Neuronal stem cell (in vitro differentiated cells): Measurements from ENCODE around the gene USP21.
A peak's percentile ranks its signal among the peaks of the same experiment; 100 is the strongest.

Experiments used
- DNase-seq: peaks from one replicate; pipeline ENCODE4 v3.0.0-alpha.2; 2013; ENCODE audit warnings: low spot score
- H2AFZ ChIP-seq: one replicate; pipeline ENCODE4 v1.6.1; 2013; ENCODE audit warnings: mild to moderate bottlenecking, low read length, inconsistent platforms
- H2AK5ac ChIP-seq: 2 replicates; pipeline ENCODE4 v1.6.1; 2013; ENCODE audit warnings: low read depth, mild to moderate bottlenecking, inconsistent platforms, low read length, moderate library complexity, mixed read lengths
- H2BK120ac ChIP-seq: 2 replicates; pipeline ENCODE4 v1.6.1; 2013; ENCODE audit warnings: low read depth, mild to moderate bottlenecking, inconsistent platforms, low read length, moderate library complexity, mixed read lengths
- H2BK12ac ChIP-seq: one replicate; pipeline ENCODE4 v1.6.1; 2013; ENCODE audit warnings: low read length, inconsistent platforms
- H2BK15ac ChIP-seq: 2 replicates; pipeline ENCODE4 v1.6.1; 2013; ENCODE audit warnings: mild to moderate bottlenecking, low read length, inconsistent platforms, mixed read lengths
- H2BK5ac ChIP-seq: one replicate; pipeline ENCODE4 v1.6.1; 2013; ENCODE audit warnings: inconsistent platforms, mild to moderate bottlenecking, low read length, moderate library complexity
- H3K14ac ChIP-seq: one replicate; pipeline ENCODE4 v1.6.1; 2013; ENCODE audit warnings: low read length, inconsistent platforms
- H3K18ac ChIP-seq: 2 replicates; pipeline ENCODE4 v1.6.1; 2013; ENCODE audit warnings: low read length, inconsistent platforms
- H3K23ac ChIP-seq: 2 replicates; pipeline ENCODE4 v1.6.1; 2013; ENCODE audit warnings: low read depth, mild to moderate bottlenecking, mixed read lengths, low read length, inconsistent platforms; ENCODE audit not compliant: poor library complexity
- H3K27ac ChIP-seq: replicated peaks from 3 replicates; pipeline ENCODE4 v1.5.1; 2013; ENCODE audit warnings: low read length, inconsistent platforms
- H3K27me3 ChIP-seq, 3 experiments: 2 replicates each; pipeline ENCODE4 v1.6.1; 2013; ENCODE audit warnings: low read length in 3 of 3, mild to moderate bottlenecking in 2 of 3, inconsistent platforms in 1 of 3, low read depth in 1 of 3, mixed read lengths in 1 of 3, moderate library complexity in 1 of 3; ENCODE audit not compliant: control insufficient read depth in 3 of 3, insufficient read depth in 3 of 3
- H3K36me3 ChIP-seq, 2 donors: replicated peaks in 1 of 2; 2 replicates each; pipeline ENCODE4 v1.6.1; 2013; ENCODE audit warnings: low read length in 2 of 2; ENCODE audit not compliant: control insufficient read depth in 2 of 2, insufficient read depth in 2 of 2
- H3K4ac ChIP-seq: 2 replicates; pipeline ENCODE4 v1.6.1; 2013; ENCODE audit warnings: inconsistent platforms, mild to moderate bottlenecking, low read length, moderate library complexity
- H3K4me1 ChIP-seq, 2 donors: 1 replicate in 1 of 2; 2 replicates in 1 of 2; pipeline ENCODE4 v1.6.1; 2013; ENCODE audit warnings: low read length in 2 of 2, low read depth in 1 of 2; ENCODE audit not compliant: control insufficient read depth in 2 of 2, insufficient read depth in 1 of 2
- H3K4me2 ChIP-seq: one replicate; pipeline ENCODE4 v1.6.1; 2013; ENCODE audit warnings: mild to moderate bottlenecking, low read length, inconsistent platforms; ENCODE audit not compliant: insufficient read depth, poor library complexity, severe bottlenecking
- H3K4me3 ChIP-seq, 2 donors: 2 replicates each; pipeline ENCODE4 v1.5.1; 2013; ENCODE audit warnings: low read length in 2 of 2, mild to moderate bottlenecking in 2 of 2, inconsistent platforms in 1 of 2, moderate library complexity in 1 of 2
- H3K79me1 ChIP-seq: one replicate; pipeline ENCODE4 v1.6.1; 2013; ENCODE audit warnings: low read depth, mild to moderate bottlenecking, inconsistent platforms, low read length, moderate library complexity
- H3K9ac ChIP-seq: one replicate; pipeline ENCODE4 v1.6.1; 2013; ENCODE audit warnings: mild to moderate bottlenecking, low read depth, low read length, inconsistent platforms; ENCODE audit not compliant: poor library complexity
- H3K9me3 ChIP-seq, 2 donors: replicated peaks in 1 of 2; 2 replicates each; pipeline versions ENCODE3 to v1.6.1; 2013; ENCODE audit warnings: low read length in 2 of 2, mild to moderate bottlenecking in 2 of 2, inconsistent platforms in 1 of 2, low read depth in 1 of 2, mixed read lengths in 1 of 2, moderate library complexity in 1 of 2; ENCODE audit not compliant: control insufficient read depth in 2 of 2, insufficient read depth in 1 of 2
- H4K8ac ChIP-seq: one replicate; pipeline ENCODE4 v1.6.1; 2013; ENCODE audit warnings: low read depth, mild to moderate bottlenecking, inconsistent platforms, low read length, moderate library complexity
- H4K91ac ChIP-seq: one replicate; pipeline ENCODE4 v1.6.1; 2013; ENCODE audit warnings: low read length, low read depth, mild to moderate bottlenecking, inconsistent platforms; ENCODE audit not compliant: poor library complexity
- WGBS, 2 donors: extraction: QIAGEN DNeasy Blood & Tissue Kit; methylation state at CpG; one replicate each; pipeline ENCODE4 v1.1.7; 2013; ENCODE audit warnings: missing lambda C conversion rate in 2 of 2, mixed read lengths in 1 of 2; ENCODE audit not compliant: insufficient read length in 2 of 2, insufficient replicate concordance in 1 of 2; ENCODE audit errors: extremely low coverage in 2 of 2; 5-methylcytosine and 5-hydroxymethylcytosine counted together

USP21 gene

GRCh38 chr1:161187311-161187710, 28.0 kb downstream of the USP21 start:
- no peak overlapping the region for H2BK5ac ChIP-seq
- no peak overlapping the region for H3K27ac ChIP-seq
- H2BK15ac ChIP-seq: no peak overlapping the region

GRCh38 chr1:161188381-161188780, 29.1 kb downstream of the USP21 start:
- no peak overlapping the region for H2BK12ac ChIP-seq
- no peak overlapping the region for H4K91ac ChIP-seq
- WGBS, 2 donors: no CpG with 5 or more reads among the region's 6 CpGs
- H3K4me3 ChIP-seq: no peak overlapping the region
- no peak overlapping the region for H3K23ac ChIP-seq
- H3K79me1 ChIP-seq: no peaks in the 10 kb centered on the region
- H2AFZ ChIP-seq: no peak overlapping the region
- H3K4ac ChIP-seq: no peak overlapping the region
- H3K36me3 ChIP-seq: peaks cover 0 to 3% of the 10 kb centered on the region in 2 donors
- no peak overlapping the region for H3K9ac ChIP-seq
- peaks cover 0 to 4% of the 10 kb centered on the region in 2 donors for H3K4me1 ChIP-seq
- H2AK5ac ChIP-seq: no peak overlapping the region
- no peak overlapping the region for H4K8ac ChIP-seq
- no peak for DNase-seq
- H3K27me3 ChIP-seq: no peaks in the 10 kb centered on the region
- H2BK5ac ChIP-seq: no peak overlapping the region
- no peak overlapping the region for H3K14ac ChIP-seq
- H3K4me2 ChIP-seq: no peak overlapping the region
- no peak overlapping the region for H2BK120ac ChIP-seq
- no peak overlapping the region for H3K27ac ChIP-seq
- H3K18ac ChIP-seq: no peak overlapping the region
- H3K9me3 ChIP-seq: no peaks in the 10 kb centered on the region
- no peak overlapping the region for H2BK15ac ChIP-seq

More at GRCh38 chr1:161187311-161187710, 28.0 kb downstream of the USP21 start:
- Histone ChIP-seq H3K79me1 (no peaks in the 10 kb centered on the region), H3K4me1 (peaks cover 0 to 2% of the 10 kb centered on the region in 2 donors), H3K36me3 (peaks cover 0 to 3% of the 10 kb centered on the region in 2 donors), H2AK5ac (no peak overlapping the region), H3K18ac (no peak overlapping the region), H2BK12ac (no peak overlapping the region), H3K9me3 (no peaks in the 10 kb centered on the region), H3K4me2 (no peak overlapping the region), H3K4ac (peak overlapping the region; percentile 6), H3K4me3 (no peak overlapping the region), H4K91ac (no peak overlapping the region), H2AFZ (no peak overlapping the region), H3K14ac (no peak overlapping the region), H4K8ac (no peak overlapping the region), H3K27me3 (no peaks in the 10 kb centered on the region), H2BK120ac (no peak overlapping the region), H3K9ac (no peak overlapping the region), H3K23ac (no peak overlapping the region)
- no CpG with 5 or more reads among the region's 3 CpGs for WGBS, 2 donors
- DNase-seq: no peak

GRCh38 chr1:161189036-161189435, 29.7 kb downstream of the USP21 start:
- no peak overlapping the region for H3K9ac ChIP-seq
- H3K27me3 ChIP-seq: no peaks in the 10 kb centered on the region
- H3K9me3 ChIP-seq: no peaks in the 10 kb centered on the region
- H2BK15ac ChIP-seq: no peak overlapping the region
- no peak overlapping the region for H3K4ac ChIP-seq
- no peak overlapping the region for H4K8ac ChIP-seq
- H3K23ac ChIP-seq: no peak overlapping the region
- H3K18ac ChIP-seq: no peak overlapping the region
- WGBS, 2 donors: no CpG with 5 or more reads among the region's 5 CpGs
- no peak overlapping the region for H2BK120ac ChIP-seq
- peaks cover 0 to 4% of the 10 kb centered on the region in 2 donors for H3K4me1 ChIP-seq
- H2AK5ac ChIP-seq: no peak overlapping the region
- H4K91ac ChIP-seq: no peak overlapping the region
- peaks cover 0 to 3% of the 10 kb centered on the region in 2 donors for H3K36me3 ChIP-seq
- no peak overlapping the region for H2BK5ac ChIP-seq
- DNase-seq: no peak
- H3K79me1 ChIP-seq: no peaks in the 10 kb centered on the region
- H3K27ac ChIP-seq: no peak overlapping the region
- H3K14ac ChIP-seq: no peak overlapping the region
- H2BK12ac ChIP-seq: no peak overlapping the region
- H2AFZ ChIP-seq: no peak overlapping the region
- no peak overlapping the region for H3K4me3 ChIP-seq
- H3K4me2 ChIP-seq: no peak overlapping the region

GRCh38 chr1:161190962-161191521, 31.7 kb downstream of the USP21 start:
- DNase-seq: no peak
- Histone ChIP-seq H4K91ac (peak overlapping the region; percentile 3), H4K8ac (no peak overlapping the region), H3K18ac (no peak overlapping the region), H3K4ac (no peak overlapping the region), H3K36me3 (peaks cover 0 to 3% of the 10 kb centered on the region in 2 donors), H3K4me1 (peaks cover 0 to 4% of the 10 kb centered on the region in 2 donors), H3K27me3 (no peaks in the 10 kb centered on the region), H3K14ac (no peak overlapping the region), H3K9me3 (no peaks in the 10 kb centered on the region), H3K4me3 (no peak overlapping the region), H3K9ac (peak overlapping the region; percentile 60), H2BK120ac (no peak overlapping the region), H2BK5ac (no peak overlapping the region), H2AFZ (peak overlapping the region; percentile 74), H2BK12ac (no peak overlapping the region), H3K4me2 (no peak overlapping the region), H2BK15ac (no peak overlapping the region), H2AK5ac (no peak overlapping the region), H3K23ac (no peak overlapping the region), H3K27ac (no peak overlapping the region), H3K79me1 (no peaks in the 10 kb centered on the region)
- WGBS, 2 donors: no CpG with 5 or more reads among the region's 22 CpGs
